Head of caudate nucleus (tissue), 42 donors: ENCODE data around the gene ZNF883.
"Not testable (repeated sequence)": the region's sequence is repeated elsewhere in the genome, so short reads cannot be mapped to it uniquely, and the experiment has no call there.

Experiments
- DNase-seq, 42 donors: peaks; one replicate each; pipeline versions ENCODE4 v3.0.0 to v3.0.0-alpha.2; 2020 to 2021; ENCODE audit warnings: mixed read lengths in 7 of 42
- intact Hi-C: fragments of 100-400 bp; cut with DNase I; formaldehyde crosslinking; loops from one replicate; pipeline ENCODE4 v1.15.0; 2022

The ZNF883 gene

DNA sequence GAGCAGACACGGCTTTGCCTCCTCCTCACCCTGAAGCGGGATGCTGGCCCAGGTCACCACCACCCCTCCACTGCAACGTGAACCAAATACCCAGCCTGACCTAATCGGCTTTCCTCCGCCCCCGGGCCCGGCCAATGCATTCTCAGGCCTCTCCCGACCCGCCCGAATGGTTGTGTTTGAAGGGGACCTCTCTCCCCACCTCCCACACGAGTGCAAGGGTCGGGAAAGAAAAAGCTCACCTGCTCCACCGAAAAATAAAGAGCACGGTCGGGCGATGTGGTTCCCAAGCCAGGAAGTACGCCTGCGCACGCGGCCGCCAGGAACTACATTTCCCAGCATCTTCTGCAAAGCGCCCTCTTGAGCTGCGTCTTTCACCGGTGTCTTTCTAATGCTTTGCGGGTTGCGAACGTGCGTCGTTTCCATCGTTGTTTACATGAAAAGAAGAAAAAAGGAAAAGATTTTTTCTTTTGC, at the start of gene ZNF883:
TSS of gene ZNF883 (minus strand) at position 282 of the 471 bp plus-strand sequence.
- intact Hi-C loops = no loop called here
- DNase-seq = peak; percentile 69 to 94 (median 84)

DNA sequence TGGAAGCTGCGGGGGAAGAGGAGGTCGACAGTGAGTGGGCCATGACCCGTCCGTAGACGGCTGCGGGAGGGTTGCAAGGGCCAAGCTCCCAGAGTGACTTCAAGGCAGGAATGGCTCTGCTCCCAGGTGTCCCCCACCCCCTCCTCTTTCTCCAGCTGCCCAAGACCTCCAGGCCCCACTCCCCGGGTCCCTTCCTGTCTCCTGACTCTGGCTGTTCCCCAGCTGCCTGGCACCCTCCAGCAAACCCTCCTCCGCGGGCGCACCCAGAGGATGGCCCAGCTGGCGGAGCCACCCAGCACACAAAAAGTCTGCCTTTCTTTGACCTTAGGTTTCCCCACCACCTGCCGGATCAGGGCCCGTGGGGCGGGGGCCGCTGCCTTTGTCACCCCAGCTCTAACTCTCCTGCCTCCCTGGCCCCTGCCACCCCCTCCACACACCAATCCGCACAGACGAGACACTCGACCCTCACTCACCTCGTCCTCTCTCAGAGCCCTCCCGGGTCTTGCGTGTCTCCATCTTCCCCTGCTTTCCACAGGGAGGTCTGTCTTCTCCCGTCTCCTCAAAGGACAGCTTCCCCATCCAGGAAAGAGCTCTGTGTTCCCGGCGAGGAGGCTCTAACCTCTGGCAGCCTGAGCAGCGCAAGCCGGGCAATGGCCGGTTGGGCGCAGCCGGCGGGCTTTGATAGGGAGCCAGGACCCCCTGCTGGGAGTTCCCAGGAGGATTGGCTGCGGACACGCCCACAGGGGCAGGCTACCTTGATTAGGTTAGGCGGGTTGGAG, 49.3 kb upstream of the ZNF883 start:
- intact Hi-C loops = not testable (repeated sequence)
- peak in 4 of 42 donors; percentile 13 to 38 (median 24) for DNase-seq

DNA sequence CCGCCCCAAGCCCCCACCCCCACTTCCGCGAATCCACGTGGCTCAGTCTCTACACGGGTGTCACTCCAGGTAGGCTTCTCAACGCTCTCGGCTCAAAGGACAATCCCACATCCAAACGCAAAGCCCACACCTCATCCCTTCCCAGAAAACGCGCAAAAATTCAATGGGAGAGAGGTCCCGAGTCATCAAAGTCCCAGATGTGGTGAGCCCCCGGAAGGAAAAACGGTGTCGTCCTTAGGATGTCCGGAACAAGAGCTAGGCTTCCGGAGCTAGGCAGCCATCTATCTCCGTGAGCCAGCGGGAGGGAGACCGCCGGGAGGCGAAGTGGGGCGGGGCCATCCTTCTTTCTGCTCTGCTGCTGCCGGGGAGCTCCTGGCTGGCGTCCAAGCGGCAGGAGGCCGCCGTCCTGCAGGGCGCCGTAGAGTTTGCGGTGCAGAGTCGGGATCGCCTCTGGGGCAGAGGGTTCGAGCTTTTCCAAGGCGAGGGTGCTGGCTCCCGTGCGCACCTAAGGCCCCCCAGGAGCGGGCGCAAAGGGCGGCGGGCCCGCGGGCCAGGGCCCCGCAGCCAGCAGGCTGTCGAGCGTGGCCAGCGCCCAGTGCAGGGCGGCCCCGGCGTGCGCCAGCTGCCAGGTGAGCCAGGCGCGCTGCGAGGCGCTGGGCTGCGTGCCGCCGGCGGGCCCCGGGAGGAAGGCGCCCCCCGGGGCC, 47.7 kb upstream of the ZNF883 start:
- peak in 1 of 42 donors; percentile 3 for DNase-seq
- intact Hi-C loops = loop anchor here (10.0 kb wide), 1 partner anchor 345 kb away; the partner anchor contains the start of gene ALAD

DNA sequence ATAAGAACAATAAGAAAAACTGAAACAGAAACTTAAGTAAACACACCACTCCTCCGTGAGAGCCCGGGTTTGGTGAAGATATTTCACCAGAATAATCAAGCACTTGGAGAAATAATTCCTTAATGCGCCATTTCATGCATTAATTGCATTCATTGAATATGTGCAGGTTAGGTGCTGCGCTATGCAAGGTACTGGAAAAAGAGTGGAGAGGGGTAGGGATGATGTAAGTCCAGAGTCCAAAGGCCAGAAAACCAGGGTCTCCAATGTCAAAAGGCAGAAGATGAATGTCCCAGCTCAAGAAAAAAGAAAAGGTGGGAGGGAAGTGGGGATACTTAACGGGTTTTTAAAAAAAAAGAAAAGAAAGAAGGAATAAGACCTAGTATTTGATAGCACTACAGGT, 45.2 kb upstream of the ZNF883 start:
- DNase-seq = peak in 2 of 42 donors; percentile 2
- intact Hi-C loops = loop anchor here (10.0 kb wide), 1 partner anchor 348 kb away; the partner anchor contains the start of gene ALAD

DNA sequence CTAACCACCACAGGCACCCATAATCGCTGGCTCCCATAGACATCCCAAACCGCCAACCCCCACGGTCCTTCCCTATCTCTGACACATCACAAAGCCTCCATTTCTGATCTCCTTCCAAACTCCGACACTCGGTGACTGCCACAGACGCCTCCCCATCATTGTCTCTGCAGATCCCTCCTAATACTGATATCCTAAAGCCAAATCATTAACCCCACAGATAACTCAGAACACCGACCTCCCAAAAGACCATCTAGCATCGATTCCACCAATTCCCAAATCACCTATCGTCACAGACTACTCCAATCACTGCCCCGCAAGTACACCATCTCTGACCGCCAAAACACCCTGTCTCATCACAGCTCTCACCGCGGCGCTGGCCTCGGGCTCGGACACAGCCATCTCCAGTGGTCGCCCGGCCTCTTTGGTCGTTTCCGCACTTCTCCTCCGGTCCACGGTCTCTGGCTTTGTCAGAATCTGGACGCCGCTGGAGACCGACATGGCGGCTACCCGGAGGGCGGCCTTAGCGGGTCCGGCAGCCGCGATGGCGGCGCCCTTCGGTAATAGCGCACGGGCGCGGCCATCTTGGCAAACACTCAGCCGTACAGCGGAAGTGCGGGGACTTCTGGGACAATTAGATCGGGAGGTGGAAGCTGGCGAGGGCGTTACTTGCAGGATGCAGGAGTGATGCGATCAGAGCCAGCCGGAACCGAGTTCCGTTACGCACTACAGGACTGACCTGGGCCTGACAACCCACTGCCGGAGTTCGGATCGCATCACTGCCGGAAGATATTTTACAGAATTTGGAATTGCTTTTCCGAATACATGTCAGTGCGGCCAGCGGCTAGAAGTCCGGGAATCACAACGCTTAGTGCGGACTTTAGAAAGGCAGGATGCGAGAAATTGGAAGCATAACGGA, 44.5 kb upstream of the ZNF883 start, which contains the start of gene ZFP37:
TSS of gene ZFP37 (minus strand) at position 534 of the 916 bp plus-strand sequence. CDS start at position 498, 36 bp downstream.
- DNase-seq = peak; percentile 91 to 99 (median 96)
- intact Hi-C loops = loop anchor here (10.0 kb wide), 1 partner anchor 348 kb away; the partner anchor contains the start of gene ALAD

DNA sequence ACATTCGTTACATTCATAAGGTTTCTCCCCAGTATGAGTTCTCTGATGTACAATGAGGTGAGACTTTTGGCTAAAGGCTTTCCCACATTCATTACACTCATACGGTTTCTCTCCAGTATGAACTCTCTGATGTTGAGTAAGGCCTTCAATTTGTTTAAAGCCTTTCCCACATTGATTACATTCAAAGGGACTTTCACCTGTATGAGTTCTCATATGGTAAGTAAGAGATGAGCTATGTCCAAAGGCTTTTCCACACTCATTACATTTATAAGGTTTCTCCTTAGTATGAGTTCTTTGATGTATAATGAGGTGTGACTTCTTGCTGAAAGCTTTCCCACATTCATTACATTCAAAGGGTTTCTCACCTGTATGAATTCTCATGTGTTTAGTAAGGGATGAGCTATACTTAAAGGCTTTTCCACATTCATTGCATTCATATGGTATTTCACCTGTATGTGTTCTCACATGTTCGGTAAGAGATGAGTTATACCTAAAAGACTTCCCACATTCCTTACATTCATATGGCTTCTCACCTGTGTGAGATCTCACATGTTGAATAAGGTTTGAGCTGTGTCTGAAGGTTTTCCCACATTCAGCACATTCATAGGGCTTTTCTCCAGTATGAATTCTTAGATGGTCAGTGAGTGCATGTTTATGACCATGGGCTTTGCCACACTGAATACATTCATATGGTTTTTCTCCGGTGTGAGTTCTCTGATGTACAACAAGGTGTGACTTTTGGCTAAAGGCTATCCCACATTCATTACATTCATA, 31.1 kb upstream of the ZNF883 start:
- DNase-seq = no peak
- intact Hi-C loops = no loop called here

DNA sequence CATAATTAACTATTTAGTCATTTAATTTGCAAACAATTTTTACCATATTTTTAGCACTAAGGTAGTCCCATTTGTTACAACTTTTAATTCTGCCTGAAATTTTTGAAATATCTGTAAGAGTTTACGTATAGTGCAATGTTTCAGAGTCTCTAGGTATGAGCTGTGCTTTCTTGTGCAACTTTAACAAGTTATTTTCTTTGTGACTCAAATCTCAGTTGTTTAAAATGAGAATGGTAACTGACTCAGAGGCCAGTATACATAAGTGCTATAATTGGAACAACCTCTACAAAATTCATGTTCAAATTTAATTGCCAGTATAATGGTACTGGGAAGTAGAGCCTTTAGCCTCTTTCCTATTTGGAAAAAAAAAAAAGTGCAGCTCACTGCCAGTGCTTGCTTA, 14.2 kb upstream of the ZNF883 start:
- intact Hi-C loops = no loop called here
- no peak for DNase-seq

DNA sequence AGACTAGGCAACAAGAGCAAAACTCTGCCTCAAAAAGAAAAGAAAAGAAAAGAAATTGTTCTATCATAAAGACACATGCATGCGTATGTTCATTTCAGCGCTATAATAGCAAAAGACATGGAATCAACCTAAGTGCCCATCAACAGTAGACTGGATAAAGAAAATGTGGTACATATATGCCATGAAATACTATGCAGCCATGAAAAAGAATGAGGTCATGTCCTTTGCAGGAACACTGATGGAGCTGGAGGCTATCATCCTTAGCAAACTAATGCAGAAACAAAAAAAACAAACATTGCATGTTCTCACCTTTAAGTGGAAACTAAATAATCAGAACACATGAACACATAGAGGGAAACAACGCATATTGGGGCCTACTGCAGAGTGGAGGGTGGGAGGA, 6.3 kb upstream of the ZNF883 start:
- intact Hi-C loops = no loop called here
- no peak for DNase-seq

DNA sequence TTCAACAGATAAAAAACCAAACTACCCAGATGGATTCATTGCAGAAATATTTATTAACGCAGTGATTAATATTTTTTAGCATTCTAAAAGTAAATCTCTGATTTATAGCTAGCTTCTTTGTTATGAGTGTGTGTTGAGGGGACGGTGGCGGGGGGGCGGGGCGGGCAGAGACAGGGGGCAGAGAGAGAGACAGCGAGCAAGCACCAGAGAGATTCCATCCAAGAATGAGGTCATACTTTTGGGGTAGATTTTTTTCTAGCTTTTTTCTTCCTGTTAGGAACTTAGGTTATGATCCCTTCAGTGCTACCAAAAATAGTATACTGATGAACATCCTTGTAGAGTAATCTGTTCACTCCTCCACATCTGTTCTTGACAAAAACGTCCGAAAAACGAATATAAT, 500 bp upstream of the ZNF883 start:
- peak in 1 of 42 donors; percentile 3 for DNase-seq
- intact Hi-C loops = no loop called here

DNA sequence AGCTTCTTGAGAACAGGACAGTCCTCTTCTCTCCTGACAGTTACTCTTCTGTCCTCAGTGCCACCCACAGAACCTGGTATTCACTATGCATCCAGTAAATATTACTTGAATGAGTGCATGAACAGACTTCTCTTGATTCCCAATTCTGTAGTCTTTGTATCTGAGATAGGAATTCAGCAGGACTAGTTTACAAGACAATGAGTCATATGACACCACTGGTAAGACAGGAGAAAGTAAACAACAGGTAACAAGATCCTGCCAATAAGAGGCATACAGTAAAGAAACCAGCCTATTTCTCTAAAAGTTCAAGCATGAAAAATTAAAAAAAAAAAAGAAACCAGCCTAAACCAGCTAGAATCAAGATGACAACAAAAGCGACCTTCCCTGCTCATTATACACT, 6.2 kb downstream of the ZNF883 start:
- intact Hi-C loops = no loop called here
- no peak for DNase-seq

DNA sequence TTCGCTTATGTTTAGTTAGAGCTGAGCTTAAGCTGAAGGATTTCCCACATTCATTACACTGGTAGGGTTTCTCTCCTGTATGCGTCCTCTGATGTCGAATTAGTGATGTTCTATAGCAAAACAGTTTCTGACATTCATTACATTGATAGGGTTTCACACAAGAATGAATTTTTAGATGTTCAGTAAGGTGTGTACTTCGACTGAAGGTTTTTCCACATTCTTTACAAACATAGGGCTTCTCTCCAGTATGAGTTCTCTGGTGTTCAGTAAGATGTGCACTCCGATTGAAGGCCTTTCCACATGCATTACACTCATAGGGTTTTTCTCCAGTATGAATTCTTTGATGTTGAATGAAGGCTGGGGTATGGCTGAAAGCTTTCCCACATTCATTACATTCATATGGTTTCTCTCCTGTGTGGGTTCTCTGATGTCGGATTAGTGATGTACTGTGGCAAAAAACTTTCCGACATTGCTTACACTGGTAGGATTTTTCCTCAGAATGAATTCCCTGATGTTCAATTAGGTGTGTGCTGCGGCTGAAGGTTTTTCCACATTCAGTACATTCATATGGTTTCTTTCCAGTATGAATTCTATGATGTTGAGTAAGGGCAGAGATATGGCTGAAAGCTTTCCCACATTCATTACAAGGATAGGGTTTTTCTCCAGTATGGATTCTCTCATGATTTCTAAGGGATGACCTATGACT, 14.6 kb downstream of the ZNF883 start:
- DNase-seq = no peak
- intact Hi-C loops = no loop called here

DNA sequence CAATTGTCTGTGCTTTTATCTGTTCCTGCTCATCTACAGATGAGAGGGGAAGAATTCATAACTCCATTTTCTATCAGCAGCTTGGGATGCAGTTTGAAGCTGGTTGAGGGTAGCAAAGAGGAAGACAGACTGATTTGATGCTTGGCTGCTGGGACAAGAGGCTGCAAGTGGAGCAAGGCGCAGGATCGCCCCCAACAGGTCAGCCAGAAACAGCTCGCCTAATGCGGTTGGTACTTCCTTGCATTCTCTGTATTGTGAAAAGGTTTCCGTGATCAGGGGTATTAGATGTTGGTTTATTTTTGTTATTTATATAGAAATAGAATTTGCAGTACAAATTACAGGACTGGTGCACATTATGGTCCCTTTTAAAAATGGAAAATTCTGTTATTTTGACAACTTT, 40.6 kb downstream of the ZNF883 start:
- intact Hi-C loops = no loop called here
- DNase-seq = peak in 1 of 42 donors; percentile 2

DNA sequence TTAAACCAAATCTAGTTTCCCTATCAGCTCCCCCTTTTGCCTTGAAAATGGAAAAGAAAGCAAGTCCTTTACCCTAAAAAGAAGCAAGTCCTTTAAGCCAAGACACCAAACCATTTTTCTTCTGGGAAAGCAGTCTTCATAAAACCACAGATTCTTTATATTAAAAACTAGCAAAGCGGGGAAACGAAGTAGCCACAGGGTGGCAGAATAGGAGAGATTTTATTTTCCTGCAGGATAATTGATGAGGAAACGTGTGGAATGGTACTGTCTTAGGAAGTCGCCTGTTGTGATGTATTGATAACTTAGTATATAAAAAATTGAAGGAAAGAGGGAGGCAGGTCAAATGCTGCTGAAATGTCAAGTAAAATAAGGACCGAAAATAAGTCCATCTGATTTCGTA, 41.1 kb downstream of the ZNF883 start:
- intact Hi-C loops = no loop called here
- no peak for DNase-seq

DNA sequence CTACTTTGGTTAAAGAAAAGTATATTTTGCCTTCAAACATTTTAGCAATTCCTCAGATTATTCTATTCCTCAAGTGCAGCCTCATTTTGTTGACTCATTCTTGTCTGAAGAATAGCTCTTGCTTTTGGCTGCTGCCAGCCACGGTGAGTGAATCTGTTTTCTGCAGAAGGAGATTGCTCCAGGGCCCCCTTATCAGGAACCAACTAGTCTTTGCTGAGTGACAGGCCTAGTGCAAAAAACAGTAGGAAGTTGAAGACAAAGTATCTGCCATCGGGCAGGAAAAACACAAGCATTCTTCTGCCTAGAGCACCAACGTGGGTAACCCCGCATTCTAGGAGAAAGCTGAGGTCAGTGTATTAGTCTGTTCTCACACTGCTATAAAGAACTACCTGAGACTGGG, 42.3 kb downstream of the ZNF883 start:
- DNase-seq = no peak
- intact Hi-C loops = no loop called here

DNA sequence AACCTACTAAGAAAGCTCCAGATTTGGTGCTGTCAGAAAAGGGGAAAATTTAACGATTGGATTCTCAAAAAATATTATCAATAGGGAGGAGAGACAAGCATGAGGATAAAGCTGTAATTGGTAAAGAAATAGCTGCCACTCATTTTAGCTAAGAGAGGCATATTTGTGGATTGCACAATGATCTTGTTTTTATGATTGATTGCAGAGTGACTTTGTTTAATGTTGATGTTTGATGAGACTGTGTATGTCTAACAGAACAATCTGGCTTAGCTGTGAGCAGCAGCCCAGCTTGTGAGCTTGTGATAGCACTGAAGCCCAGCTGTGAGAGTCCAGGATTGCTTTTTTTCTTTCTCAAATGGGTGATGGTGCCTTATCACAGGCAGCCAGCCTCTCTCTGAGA, 56.4 kb downstream of the ZNF883 start:
- intact Hi-C loops = no loop called here
- DNase-seq = no peak

DNA sequence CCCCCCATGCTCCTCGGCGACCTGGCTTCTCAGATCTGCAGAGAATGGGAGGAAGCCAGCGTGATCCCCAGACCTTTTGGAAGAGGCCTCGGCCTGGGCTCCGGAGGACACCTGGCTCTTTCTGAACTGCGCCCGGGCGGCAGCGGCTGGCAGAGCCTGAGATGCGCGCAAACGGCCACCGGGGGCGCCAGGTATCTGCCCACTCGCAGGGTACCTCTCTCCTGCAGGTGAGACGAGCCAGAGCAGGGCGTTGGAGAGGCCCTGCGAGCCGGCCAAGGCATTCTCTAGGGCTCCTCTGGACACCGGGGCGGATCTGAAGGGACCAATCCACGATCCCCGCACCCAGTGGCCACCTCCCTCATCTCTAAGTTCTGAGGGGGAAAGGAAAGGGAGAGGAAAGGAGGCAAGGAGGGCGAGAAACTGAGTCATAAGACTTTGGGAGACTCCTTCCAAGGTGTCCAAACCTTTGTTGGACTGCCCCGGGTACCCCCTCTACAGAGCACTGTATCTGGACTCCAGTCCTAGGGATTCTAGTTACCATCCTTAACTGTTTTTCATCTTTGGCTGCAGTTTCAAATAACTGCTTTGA, 66.3 kb downstream of the ZNF883 start:
- no peak for DNase-seq
- intact Hi-C loops = no loop called here

DNA sequence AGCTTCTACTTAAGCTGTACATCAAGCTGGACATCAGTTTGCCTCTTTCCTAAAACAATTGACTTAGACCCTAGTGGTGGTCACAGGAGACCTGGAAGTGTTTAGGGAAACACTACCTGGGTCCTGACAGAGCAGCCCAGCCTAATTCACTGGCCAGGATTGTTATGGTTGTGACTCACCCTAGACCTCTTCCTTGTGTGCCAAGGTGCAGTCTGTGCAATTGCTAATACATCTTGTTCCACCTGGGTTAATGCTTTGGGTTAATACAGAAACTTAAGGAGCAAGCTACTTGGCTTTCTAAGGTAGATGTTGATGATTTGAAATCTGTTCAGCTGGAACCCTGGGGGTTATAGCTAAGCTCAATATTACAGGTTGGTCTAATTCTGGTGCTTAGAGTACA, 72.6 kb downstream of the ZNF883 start:
- intact Hi-C loops = no loop called here
- DNase-seq = no peak
